SK-N-SH treated with all-trans-retinoic acid at 6 μM for 48 hours (cell line): ENCODE measurements around the gene S100A11.

Source experiments
- ATAC-seq: fragments of 200-7000 bp; cut with Tn5 transposase; 3 replicates; pipeline ENCODE4 v1.9.1; 2020; ENCODE audit warnings: mild to moderate bottlenecking, moderate library complexity
- ARNTL ChIP-seq: fragments of 450-650 bp; formaldehyde crosslinking; IDR thresholded peaks from 2 replicates; pipeline ENCODE4 v1.5.0; 2020; ENCODE audit warnings: low read depth, mild to moderate bottlenecking, moderate library complexity, borderline replicate concordance
- BACH2 ChIP-seq: fragments of 250-450 bp; sonication (Bioruptor Pico); IDR thresholded peaks from 2 replicates; pipeline ENCODE4 v1.9.0; 2021; ENCODE audit warnings: mild to moderate bottlenecking, borderline replicate concordance
- CSDC2 ChIP-seq: fragments of 250-450 bp; sonication (Bioruptor Pico); IDR thresholded peaks from 2 replicates; pipeline ENCODE4 v1.5.0; 2020; ENCODE audit warnings: mild to moderate bottlenecking, moderate library complexity
- CSRNP3 ChIP-seq: fragments of 250-450 bp; sonication (Bioruptor Pico); IDR thresholded peaks from 2 replicates; pipeline ENCODE4 v1.5.1; 2021; ENCODE audit warnings: mild to moderate bottlenecking, moderate library complexity
- ESRRG ChIP-seq: fragments of 250-450 bp; sonication (Bioruptor Pico); IDR thresholded peaks from 2 replicates; pipeline ENCODE4 v1.6.1; 2021; ENCODE audit warnings: mild to moderate bottlenecking
- GLIS3 ChIP-seq: fragments of 250-450 bp; sonication (Bioruptor Pico); IDR thresholded peaks from 2 replicates; pipeline ENCODE4 v1.5.0; 2020; ENCODE audit warnings: mild to moderate bottlenecking, moderate library complexity
- ISL1 ChIP-seq: fragments of 250-450 bp; sonication (Bioruptor Pico); IDR thresholded peaks from 2 replicates; pipeline ENCODE4 v2.1.2; 2022; ENCODE audit warnings: mild to moderate bottlenecking, moderate library complexity
- OSR1 ChIP-seq: fragments of 250-450 bp; sonication (Bioruptor Pico); IDR thresholded peaks from 2 replicates; pipeline ENCODE4 v1.8.0; 2022; ENCODE audit warnings: moderate library complexity, mild to moderate bottlenecking, inconsistent platforms
- PPARA ChIP-seq: fragments of 250-450 bp; sonication (Bioruptor Pico); IDR thresholded peaks from 2 replicates; pipeline ENCODE4 v1.5.0; 2020; ENCODE audit warnings: mild to moderate bottlenecking, borderline replicate concordance
- RARB ChIP-seq: fragments of 250-450 bp; sonication (Bioruptor Pico); IDR thresholded peaks from 2 replicates; pipeline ENCODE4 v1.8.0; 2021; ENCODE audit warnings: mild to moderate bottlenecking, moderate library complexity
- TCF4 ChIP-seq: fragments of 250-450 bp; sonication (Bioruptor Pico); IDR thresholded peaks from 2 replicates; pipeline ENCODE4 v1.8.0; 2021; ENCODE audit warnings: mild to moderate bottlenecking, moderate library complexity, borderline replicate concordance
- TOX ChIP-seq: fragments of 250-450 bp; sonication (Bioruptor Pico); IDR thresholded peaks from 2 replicates; pipeline ENCODE4 v1.8.0; 2021; ENCODE audit warnings: mild to moderate bottlenecking, moderate library complexity, borderline replicate concordance
- ZC3H10 ChIP-seq: fragments of 250-450 bp; sonication (Bioruptor Pico); IDR thresholded peaks from 2 replicates; pipeline ENCODE4 v1.5.1; 2021; ENCODE audit warnings: mild to moderate bottlenecking, moderate library complexity
- ZFP3 ChIP-seq: fragments of 250-450 bp; sonication (Bioruptor Pico); IDR thresholded peaks from 2 replicates; pipeline ENCODE4 v1.5.0; 2020; ENCODE audit warnings: mild to moderate bottlenecking, moderate library complexity
- ZFP30 ChIP-seq: fragments of 450-650 bp; formaldehyde crosslinking; IDR thresholded peaks from 2 replicates; pipeline ENCODE4 v1.5.0; 2022; ENCODE audit warnings: mild to moderate bottlenecking, moderate library complexity
- ZNF565 ChIP-seq: fragments of 450-650 bp; formaldehyde crosslinking; conservative IDR thresholded peaks from 2 replicates; pipeline ENCODE4 v1.5.0; 2020; ENCODE audit warnings: low read depth, mild to moderate bottlenecking, moderate library complexity
- ZNF70 ChIP-seq: fragments of 450-650 bp; formaldehyde crosslinking; IDR thresholded peaks from 2 replicates; pipeline ENCODE4 v1.5.0; 2020; ENCODE audit warnings: mild to moderate bottlenecking, moderate library complexity
- ZNF8 ChIP-seq: fragments of 450-650 bp; formaldehyde crosslinking; IDR thresholded peaks from 2 replicates; pipeline ENCODE4 v1.5.0; 2020; ENCODE audit warnings: mild to moderate bottlenecking, moderate library complexity
- TF ChIP-seq, protein P1 (sequence below): fragments of 250-450 bp; sonication (Bioruptor Pico); IDR thresholded peaks from 2 replicates; pipeline ENCODE4 v1.8.0; 2020; ENCODE audit warnings: mild to moderate bottlenecking, moderate library complexity, borderline replicate concordance

The S100A11 gene

GRCh38 chr1:151997284-151997570 is 39.6 kb downstream of the S100A11 start:
- no peak for ATAC-seq
- TF ChIP-seq CSRNP3 = no peak
- TF ChIP-seq, all 23 proteins: peak for 0

DNA sequence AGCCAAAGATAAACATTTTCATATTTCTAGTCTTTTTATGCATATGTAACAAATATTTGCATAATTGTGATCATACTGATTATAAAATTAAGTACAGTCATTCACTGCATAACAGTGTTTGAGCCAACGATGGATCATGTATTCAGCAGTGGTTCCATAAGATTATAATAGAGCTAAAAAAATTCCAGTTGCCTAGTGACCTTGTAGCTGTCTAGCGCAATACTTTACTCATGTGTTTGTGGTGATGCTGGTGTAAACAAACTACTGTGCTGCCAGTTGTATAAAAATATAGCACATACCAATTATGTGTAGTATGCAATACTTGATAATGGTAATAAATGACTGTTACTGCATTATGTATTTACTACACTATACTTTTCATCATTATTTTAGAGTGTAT is 41.0 kb downstream of the S100A11 start:
- no peak for ATAC-seq
- TF ChIP-seq ISL1 (CRISPR knock-in tag) = no peak
- TF ChIP-seq, protein P1, sequence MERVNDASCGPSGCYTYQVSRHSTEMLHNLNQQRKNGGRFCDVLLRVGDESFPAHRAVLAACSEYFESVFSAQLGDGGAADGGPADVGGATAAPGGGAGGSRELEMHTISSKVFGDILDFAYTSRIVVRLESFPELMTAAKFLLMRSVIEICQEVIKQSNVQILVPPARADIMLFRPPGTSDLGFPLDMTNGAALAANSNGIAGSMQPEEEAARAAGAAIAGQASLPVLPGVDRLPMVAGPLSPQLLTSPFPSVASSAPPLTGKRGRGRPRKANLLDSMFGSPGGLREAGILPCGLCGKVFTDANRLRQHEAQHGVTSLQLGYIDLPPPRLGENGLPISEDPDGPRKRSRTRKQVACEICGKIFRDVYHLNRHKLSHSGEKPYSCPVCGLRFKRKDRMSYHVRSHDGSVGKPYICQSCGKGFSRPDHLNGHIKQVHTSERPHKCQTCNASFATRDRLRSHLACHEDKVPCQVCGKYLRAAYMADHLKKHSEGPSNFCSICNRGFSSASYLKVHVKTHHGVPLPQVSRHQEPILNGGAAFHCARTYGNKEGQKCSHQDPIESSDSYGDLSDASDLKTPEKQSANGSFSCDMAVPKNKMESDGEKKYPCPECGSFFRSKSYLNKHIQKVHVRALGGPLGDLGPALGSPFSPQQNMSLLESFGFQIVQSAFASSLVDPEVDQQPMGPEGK (CRISPR knock-in tag) = no peak
- TF ChIP-seq ZFP30 (CRISPR knock-in tag) = no peak
- no peak for TF ChIP-seq TOX (CRISPR knock-in tag)
- TF ChIP-seq ZNF8 (CRISPR knock-in tag) = no peak
- TF ChIP-seq PPARA = no peak
- TF ChIP-seq CSDC2 (CRISPR knock-in tag) = no peak
- no peak for TF ChIP-seq ZC3H10 (CRISPR knock-in tag)
- no peak for TF ChIP-seq RARB (CRISPR knock-in tag)
- no peak for TF ChIP-seq CSRNP3

DNA sequence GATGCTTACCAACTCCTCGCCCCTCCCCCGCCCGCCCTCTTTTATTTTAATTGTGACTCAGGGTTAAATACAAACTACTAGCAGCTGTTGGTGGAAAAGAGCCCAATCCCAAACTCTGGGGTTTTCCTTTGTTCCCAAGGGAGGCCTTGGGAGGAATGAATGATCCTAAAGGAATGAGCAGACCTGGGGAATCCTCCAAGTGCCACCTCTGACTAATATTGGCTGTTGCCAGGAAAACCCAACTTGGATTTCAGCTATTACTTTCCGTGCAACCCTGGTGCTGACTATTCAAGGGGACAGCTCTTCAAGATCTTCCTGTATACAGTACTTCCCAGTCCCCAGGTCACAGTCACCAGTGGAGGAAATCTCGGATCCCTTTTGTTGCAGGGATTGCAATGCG is 41.8 kb downstream of the S100A11 start:
- TF ChIP-seq ZNF565 = no peak
- TF ChIP-seq ZNF70 = no peak
- no peak for TF ChIP-seq GLIS3 (CRISPR knock-in tag)
- no peak for TF ChIP-seq BACH2
- no peak for TF ChIP-seq ZFP3
- peak; percentile 87 for TF ChIP-seq OSR1 (CRISPR knock-in tag)
- TF ChIP-seq ARNTL (CRISPR knock-in tag) = no peak
- no peak for TF ChIP-seq TCF4 (CRISPR knock-in tag)
- TF ChIP-seq, protein P1 (CRISPR knock-in tag) = no peak
- ATAC-seq = peak; percentile 1; the same call in 1 of the 3 replicates

DNA sequence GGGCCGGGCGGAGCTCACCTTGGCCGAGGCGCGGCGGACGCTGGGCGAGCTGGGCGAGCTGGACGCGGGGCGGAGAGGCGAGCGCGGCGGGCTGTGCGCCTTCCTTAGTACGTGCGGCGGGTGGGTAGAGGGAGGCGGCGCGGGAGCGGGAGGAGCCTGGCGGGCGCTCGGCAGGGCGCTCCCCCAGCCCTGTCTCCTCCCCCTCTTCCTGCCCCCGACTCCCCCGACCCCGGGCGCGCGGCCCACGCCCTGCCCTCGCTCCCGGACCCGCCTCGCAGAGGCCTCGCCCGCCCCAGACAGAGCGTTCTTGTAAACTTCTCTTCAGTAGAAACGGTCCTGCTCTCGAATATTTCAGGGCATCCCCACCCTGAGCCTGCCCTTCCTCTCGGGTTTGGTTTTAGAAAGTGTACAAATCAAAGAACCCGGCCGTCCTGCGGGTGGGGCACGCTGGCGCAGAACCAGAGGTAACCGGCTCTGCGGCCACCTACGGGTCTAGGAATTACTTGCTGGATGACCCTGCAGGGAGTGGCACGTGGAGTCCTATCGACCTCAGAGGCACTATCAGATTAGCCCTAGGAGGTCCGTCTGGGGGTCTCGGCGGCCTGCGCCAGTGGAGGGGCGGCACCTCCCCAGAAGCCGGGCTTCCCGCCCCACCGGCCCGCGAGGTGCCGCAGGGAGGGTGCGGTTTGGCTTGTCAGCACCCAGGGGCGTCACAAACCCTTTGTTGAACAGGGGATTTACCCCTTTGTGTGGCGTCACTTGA is 42.9 kb downstream of the S100A11 start, which contains the start of gene S100A10:
S100A10 (minus strand) TSS at position 126 of the 763 bp plus-strand sequence. CDS start 7,629 bp downstream, outside the sequence.
- ATAC-seq = peak; percentile 59

More for the DNA sequence above, 42.9 kb downstream of the S100A11 start, which contains the start of gene S100A10:
- TF ChIP-seq ZNF70 (no peak), ZFP3 (no peak), TOX (CRISPR knock-in tag) (no peak), ZNF8 (CRISPR knock-in tag) (no peak), GLIS3 (CRISPR knock-in tag) (no peak), CSRNP3 (no peak), ESRRG (no peak)
- TF ChIP-seq, protein P1 (CRISPR knock-in tag) = no peak
